H1 (cell line): ENCODE measurements around the gene ANKH.

Experiments
- CBX8 ChIP-seq: fragments of 300-800, 300-1000 bp; sonication (generic); IDR thresholded peaks from 2 replicates; pipeline ENCODE4 v1.7.1; 2016; ENCODE audit warnings: low read depth, low read length, borderline replicate concordance
- EGR1 ChIP-seq: IDR thresholded peaks from 2 replicates; pipeline ENCODE4 v1.6.1; 2011; ENCODE audit warnings: low read depth, low read length, borderline replicate concordance
- POLR2A ChIP-seq, 2 experiments: IDR thresholded peaks; 1 replicate in 1 of 2; 2 replicates in 1 of 2; pipeline ENCODE4 v1.6.1; 2011; ENCODE audit warnings: low read depth in 2 of 2, low read length in 2 of 2, mild to moderate bottlenecking in 2 of 2; ENCODE audit errors: control extremely low read depth in 1 of 2
- RAD21 ChIP-seq, 2 experiments: IDR thresholded peaks in 1 of 2; conservative IDR thresholded peaks in 1 of 2; 2 replicates each; pipeline ENCODE4 v1.6.1; 2011; ENCODE audit warnings: low read depth in 2 of 2, low read length in 2 of 2, improper control_type of control experiment in 1 of 2, inconsistent platforms in 1 of 2, mild to moderate bottlenecking in 1 of 2, moderate library complexity in 1 of 2
- ZNF274 ChIP-seq: IDR thresholded peaks from 2 replicates; pipeline ENCODE4 v1.7.0; 2012; ENCODE audit warnings: low read length, borderline replicate concordance; ENCODE audit errors: extremely low read depth
- TF ChIP-seq, protein P1 (sequence below), 3 experiments: IDR thresholded peaks; 1 replicate in 2 of 3; 2 replicates in 1 of 3; pipeline versions ENCODE4 v1.5.1 to v1.6.1; 2011; ENCODE audit warnings: low read length in 3 of 3, mild to moderate bottlenecking in 3 of 3, inconsistent platforms in 2 of 3, low read depth in 1 of 3, moderate library complexity in 1 of 3; ENCODE audit not compliant: insufficient read depth in 1 of 3; ENCODE audit errors: control extremely low read depth in 1 of 3

DNA sequence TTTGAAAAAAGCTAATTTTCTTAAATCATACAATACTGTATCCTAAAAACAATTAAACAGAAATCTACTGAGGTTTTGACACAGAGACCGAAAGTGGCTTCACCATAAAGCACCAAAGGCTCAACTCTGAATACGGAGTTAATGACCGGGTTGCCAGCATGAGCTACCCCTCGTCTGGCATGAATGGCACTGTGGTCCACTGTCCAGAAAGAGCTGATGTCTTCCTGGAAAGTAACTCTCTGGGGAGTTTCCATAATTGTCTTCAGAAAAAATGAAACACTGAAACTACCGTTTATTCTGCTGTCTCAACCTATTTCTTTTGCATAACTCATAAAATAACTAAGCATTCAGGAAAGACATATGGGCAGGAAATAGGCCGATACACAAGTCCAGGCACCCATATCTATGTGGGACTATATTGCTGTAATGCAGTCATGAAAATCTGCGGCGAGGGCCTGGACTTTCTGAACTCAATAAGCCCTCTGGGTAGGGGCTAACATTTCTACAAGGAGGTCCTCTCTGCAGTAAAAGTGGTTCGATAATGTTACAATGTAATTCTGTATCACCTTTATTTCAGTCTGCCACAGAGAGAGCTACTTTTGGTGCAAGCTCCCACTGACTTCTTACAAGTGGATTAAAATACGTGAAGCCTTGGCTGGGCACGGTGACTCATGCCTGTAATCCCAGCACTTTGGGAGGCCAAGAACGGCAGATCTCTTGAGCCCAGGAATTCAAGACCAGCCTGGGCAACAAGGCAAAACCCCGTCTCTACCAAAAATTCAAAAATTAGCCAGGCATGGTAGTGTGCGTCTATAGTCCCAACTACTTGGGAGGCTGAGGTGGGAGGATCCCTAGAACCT, 52.4 kb downstream of the ANKH start:
- TF ChIP-seq, protein P1, sequence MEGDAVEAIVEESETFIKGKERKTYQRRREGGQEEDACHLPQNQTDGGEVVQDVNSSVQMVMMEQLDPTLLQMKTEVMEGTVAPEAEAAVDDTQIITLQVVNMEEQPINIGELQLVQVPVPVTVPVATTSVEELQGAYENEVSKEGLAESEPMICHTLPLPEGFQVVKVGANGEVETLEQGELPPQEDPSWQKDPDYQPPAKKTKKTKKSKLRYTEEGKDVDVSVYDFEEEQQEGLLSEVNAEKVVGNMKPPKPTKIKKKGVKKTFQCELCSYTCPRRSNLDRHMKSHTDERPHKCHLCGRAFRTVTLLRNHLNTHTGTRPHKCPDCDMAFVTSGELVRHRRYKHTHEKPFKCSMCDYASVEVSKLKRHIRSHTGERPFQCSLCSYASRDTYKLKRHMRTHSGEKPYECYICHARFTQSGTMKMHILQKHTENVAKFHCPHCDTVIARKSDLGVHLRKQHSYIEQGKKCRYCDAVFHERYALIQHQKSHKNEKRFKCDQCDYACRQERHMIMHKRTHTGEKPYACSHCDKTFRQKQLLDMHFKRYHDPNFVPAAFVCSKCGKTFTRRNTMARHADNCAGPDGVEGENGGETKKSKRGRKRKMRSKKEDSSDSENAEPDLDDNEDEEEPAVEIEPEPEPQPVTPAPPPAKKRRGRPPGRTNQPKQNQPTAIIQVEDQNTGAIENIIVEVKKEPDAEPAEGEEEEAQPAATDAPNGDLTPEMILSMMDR (IDR thresholded peaks at IDR 0.05; ENCODE audit: control extremely low read depth in 1 of 3, insufficient read depth in 1 of 3, low read depth in 1 of 3, low read length in 3 of 3): no peak
- TF ChIP-seq EGR1 (no peak), ZNF274 (no peak), CBX8 (no peak), RAD21 (IDR thresholded peaks at IDR 0.05 in 1 of 2, conservative IDR thresholded peaks at IDR 0.05 in 1 of 2; ENCODE audit: low read depth in 2 of 2, low read length in 2 of 2) (no peak), POLR2A (IDR thresholded peaks at IDR 0.05; ENCODE audit: control extremely low read depth in 1 of 2, low read depth in 2 of 2, low read length in 2 of 2) (no peak)
